Stimulated activated CD8-positive, alpha-beta memory T cell treated with anti-CD3 and anti-CD28 coated beads, Interleukin-4, amount 100 ng/mL, for 48 hours (primary cell): ENCODE results near the gene MEX3B.
"Not testable (repeated sequence)": the region's sequence is repeated elsewhere in the genome, so short reads cannot be mapped to it uniquely, and the experiment has no call there.

Experiments
- DNase-seq: peaks from one replicate; pipeline ENCODE4 v3.0.0-alpha.2; 2020

Gene MEX3B

GRCh38 chr15:82047453-82048400, 1.9 kb upstream of the MEX3B start:
- peak; percentile 41 for DNase-seq

DNA sequence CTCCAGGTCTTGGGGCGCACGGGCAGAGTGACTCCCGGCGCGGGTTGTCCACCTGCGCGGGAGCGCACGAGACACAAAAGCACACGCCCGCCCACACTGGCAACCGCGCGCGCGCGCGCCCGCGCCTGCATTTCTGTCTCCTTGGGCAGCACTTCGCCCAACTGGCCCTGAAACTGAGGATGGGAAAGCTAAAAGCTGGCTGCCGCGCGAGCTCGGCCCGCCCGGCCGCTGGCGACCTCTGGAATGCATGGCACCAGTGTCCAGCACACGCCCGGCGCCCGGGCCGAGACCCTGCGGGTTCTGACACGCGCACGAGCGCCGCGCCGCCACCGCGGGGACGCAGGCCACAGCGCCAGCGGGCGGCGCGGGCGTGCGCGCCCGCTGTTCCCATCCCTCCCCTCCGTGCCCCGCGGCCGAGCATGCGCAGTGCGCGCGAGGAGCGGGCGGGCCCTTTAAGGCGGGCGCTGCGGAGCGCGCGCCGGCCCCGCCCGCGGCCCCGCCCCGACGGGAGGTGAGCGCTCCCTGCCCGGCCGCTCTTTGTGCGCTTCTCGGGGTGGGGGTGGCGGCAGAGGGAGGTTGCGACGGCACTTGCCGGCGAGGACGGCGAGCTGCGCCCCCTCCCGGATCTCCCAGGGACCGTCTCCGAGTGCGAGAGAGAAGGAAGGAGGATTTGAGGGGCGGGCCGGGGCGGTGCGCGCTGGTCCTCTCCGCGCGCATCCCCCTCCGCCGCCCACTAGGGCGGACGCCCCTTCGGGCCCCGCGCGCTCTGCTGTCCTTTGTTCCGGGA, 1.0 kb upstream of the MEX3B start:
- DNase-seq, result peak; percentile 88

- peak; percentile 44 for DNase-seq
Measured at GRCh38 chr15:82045179-82045891, 483 bp downstream of the MEX3B start.

DNA sequence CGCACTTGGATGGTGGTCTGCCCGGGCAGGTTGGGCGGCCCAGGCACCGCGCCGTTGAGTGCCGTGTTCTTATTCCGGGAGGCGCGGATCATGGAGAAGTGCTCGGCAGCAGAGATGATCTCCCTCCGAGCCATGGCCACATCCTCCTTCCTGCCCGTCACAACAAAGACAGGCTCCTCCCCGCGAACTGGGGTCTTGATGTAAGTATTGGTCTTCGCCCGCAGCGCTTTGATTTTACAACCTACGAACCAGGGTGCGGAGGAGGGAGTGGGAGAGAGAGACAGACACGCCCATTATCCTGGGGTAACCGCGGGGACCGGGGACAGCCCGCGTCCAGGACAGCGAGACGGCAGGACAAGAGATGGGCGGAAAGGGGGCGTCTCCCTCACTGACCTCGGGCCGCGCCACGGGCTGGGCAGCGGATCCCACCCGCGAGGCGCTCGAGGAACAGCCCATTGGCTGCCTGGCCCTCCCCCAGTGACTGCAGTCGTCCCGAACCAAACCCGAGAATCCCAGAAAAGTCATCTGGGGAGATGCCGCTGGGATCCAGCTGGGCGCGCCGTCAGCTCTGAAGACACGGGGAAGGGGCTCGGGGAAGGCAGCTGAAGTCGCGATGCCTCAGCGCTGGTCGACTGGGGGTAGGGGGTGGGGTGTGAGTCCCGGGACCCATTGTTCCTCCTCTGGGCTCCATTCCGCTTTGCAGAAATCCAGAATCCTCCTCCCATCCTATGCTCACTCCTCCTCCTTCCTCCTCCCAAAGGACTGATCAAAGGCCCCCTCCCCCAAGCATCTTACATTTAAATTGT, 1.2 kb downstream of the MEX3B start:
- peak; percentile 48 for DNase-seq

DNA sequence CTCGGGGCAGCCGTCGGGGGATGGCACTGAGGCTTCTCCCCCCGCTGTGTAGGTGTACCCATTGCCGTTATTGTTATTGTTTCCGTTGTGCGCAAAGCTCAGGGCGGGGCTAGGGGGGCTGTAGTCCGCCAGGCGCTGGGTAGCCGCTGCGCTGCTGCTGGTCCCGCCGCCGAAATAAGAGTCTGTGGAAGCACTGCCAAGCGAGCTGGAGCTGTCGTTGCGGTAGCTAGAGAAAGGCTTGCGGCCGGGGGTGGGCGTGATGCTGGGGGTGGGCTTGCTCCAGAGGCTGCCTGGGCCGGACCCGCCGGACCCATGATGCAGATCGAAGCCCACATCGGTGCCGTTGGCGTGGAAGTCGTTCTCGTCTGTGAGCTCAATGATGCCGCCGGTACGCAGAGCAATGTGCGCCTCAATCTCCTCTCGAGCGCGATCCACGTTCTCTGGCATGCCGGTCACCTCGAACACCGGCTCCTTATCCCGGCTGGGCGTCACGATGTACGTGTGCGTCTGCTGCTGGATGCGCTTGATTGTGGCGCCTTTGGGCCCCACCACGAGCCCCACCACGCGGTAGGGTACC, 1.9 kb downstream of the MEX3B start:
- no peak for DNase-seq

GRCh38 chr15:82043130-82043673, 2.6 kb downstream of the MEX3B start:
- no peak for DNase-seq

DNA sequence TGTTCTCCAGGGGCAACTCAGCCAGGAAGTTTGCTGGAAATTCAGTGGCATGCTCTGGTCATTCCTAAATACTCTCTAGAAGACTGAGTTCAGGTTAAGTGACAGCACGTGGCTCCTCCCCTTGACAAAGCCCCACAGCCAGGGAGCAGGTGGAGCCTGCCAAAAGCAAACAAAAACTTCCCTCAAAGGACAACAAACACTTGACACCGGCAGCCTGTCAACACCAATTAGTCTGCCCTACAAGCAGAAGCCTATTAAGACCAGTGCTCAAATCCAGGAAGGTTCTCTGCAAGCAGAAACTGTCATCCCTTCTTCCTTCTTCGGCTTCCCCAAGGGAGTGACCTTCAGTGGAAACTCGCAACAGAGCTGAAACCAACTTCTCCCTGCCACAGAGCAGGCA, 5.0 kb downstream of the MEX3B start:
- no peak for DNase-seq

GRCh38 chr15:82040390-82040789, 5.4 kb downstream of the MEX3B start:
- DNase-seq, result no peak

GRCh38 chr15:82039871-82040270, 5.9 kb downstream of the MEX3B start:
- DNase-seq, result no peak

DNA sequence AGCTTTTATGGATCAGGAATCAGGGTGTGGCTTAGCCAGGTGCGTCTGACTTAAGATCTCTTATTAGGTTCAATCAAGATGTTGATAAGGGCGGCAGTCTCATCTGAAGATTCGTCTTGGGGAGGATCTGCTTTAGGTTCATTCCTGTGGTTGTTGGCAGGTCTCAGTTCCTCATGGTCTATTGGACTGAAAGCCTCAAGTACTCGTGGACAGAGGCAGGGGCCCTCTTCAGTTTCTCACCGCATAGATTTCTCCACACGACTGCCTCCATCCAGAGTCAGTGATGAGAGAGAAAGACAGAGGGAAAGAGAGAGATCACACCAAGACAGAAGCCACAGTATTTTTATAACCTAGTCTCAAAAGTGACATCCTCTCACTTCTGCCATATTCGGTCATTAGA, 9.4 kb downstream of the MEX3B start:
- DNase-seq, result no peak

- no peak for DNase-seq
Measured at GRCh38 chr15:82031871-82032270, 13.9 kb downstream of the MEX3B start.

DNA sequence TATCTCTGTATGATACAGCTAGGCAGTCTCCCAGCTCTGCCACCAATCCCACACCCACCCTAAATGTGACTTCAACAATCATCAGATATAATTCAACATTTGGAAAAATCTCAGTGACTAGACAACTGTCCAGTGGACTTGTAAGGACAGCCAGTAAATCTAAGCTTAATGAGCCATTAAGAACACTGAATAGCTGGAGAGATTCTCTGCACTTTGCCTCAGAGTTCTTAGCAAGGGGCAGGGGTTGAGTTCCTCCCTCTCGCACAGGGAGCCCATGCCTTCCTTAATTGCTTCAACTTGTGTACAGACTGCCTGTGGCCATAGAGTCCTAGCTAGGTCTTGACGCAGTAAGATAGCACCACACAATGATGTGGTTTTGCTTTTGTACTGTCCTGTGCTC, 15.6 kb downstream of the MEX3B start:
- no peak for DNase-seq

- DNase-seq, result not testable (repeated sequence)
Measured at GRCh38 chr15:82028163-82028562, 17.7 kb downstream of the MEX3B start.

GRCh38 chr15:82021992-82022391, 23.8 kb downstream of the MEX3B start:
- DNase-seq, result no peak

DNA sequence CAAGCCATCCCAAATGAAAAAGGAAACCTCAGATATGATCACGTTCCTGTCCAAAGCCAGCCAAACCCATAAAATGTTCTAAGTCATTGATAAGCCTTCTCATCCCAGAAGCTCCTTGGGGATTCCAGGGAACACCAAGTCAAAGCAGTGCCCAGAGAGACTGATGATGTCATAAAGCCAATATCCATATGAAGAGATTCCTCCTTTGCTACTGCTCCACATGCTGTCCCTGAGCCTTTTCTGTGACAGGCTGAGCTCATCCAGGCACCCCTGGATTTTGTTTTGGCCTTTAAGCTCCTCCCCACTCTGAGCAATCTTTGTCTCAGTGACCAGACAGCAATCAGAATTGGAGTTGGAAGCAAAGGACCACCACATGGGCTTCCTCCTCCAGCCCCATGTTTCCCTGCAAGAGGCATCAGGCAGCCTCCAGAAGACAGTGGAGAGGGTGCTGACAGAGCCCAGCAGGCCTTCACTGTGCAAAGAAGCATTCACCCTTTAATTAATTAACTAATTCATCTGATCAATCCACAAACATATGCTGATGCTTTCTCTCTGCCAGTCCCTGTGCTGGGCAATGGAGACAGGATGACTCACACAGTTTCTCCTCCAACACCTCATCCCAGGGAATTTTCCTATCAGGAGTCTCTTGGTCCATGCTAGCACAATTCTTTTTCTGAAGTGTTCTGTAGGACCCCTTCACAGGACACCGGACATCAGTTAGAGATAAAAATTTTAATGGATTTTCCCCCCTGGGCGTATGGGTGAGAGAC, 25.0 kb downstream of the MEX3B start:
- no peak for DNase-seq

- no peak for DNase-seq
Measured at GRCh38 chr15:82018201-82018600, 27.6 kb downstream of the MEX3B start.

DNA sequence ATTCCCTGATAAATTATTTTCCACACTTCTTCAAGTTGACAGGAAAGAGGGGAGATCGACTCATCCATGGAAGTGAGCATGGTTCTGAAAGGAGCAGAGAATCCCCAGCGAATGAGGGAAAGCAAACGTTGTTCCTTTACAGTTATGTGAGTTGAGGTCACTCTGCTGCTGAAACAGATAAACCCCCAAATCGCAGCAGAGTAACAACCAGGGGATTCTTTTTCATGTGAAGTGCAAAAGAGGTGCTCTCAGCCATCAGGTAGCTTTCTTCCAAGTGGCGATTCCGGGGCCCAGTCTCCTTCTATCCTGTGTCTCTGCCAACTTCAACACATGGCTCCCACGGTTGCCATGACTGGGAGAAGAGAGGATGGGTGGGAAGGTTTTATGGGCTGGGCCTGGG, 28.2 kb downstream of the MEX3B start:
- DNase-seq, result no peak

- DNase-seq, result no peak
Measured at GRCh38 chr15:82014989-82015388, 30.8 kb downstream of the MEX3B start.

GRCh38 chr15:82012908-82013307, 32.9 kb downstream of the MEX3B start:
- DNase-seq, result no peak

- DNase-seq, result no peak
Measured at GRCh38 chr15:82005239-82005638, 40.6 kb downstream of the MEX3B start.

DNA sequence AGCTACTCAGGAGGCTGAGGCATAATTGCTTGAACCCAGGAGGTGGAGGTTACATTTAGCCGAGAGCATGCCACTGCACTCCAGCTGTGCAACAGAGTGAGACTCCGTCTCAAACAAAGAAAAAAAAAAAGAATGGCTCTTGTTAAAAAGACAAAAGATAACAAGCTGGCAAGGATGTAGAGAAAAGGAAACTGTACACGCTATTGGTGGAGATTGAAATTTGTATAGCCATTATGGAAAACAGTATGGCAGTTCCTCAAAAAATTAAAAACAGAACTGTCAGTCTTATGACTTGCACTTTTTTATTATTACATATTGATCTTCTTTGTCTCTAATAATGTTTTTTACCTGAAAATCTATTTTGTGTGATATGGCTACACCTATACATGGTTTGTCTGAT, 41.9 kb downstream of the MEX3B start:
- no peak for DNase-seq
